OCI-LY3 (cell line): ENCODE results near the gene LYST.

ENCODE experiments used
- CTCF ChIP-seq: fragments of 200-600, 300-600 bp; sonication (generic); IDR thresholded peaks from 2 replicates; pipeline ENCODE4 v1.5.1; 2014; ENCODE audit warnings: antibody characterized with exemption, low read length, low read depth
- EZH2phosphoT487 ChIP-seq: fragments of 200-600 bp; shearing (Covaris generic); IDR thresholded peaks from 2 replicates; pipeline ENCODE4 v1.6.1; 2018; ENCODE audit warnings: antibody characterized with exemption, mixed run types, low read depth

- TF ChIP-seq CTCF (no peak), EZH2phosphoT487 (no peak)
These were observed 227.2 kb downstream of the LYST start for GRCh38 chr1:235639226-235640205.
